Right lobe of liver (tissue), 4 donors: ENCODE data around the gene CDK17.

Source experiments
- POLR2A ChIP-seq: fragments of 450-650 bp; IDR thresholded peaks from one replicate; pipeline ENCODE4 v1.6.1; 2017; ENCODE audit warnings: antibody characterized with exemption, mild to moderate bottlenecking
- TF ChIP-seq, protein P1 (sequence below), 4 donors: fragments of 200-600 bp in 3 of 4; fragments of 450-650 bp in 1 of 4; IDR thresholded peaks; one replicate each; pipeline versions ENCODE4 v1.5.1 to v1.8.0; 2016 to 2022; ENCODE audit warnings: antibody characterized with exemption in 4 of 4, mild to moderate bottlenecking in 2 of 4
- donor health status: DM: no; HTN: no; CAD: no.
- donor health status: DM: no; HTN: no; CAD: no.
- donor health status: DM: no; HTN: yes; CAD: no.

DNA sequence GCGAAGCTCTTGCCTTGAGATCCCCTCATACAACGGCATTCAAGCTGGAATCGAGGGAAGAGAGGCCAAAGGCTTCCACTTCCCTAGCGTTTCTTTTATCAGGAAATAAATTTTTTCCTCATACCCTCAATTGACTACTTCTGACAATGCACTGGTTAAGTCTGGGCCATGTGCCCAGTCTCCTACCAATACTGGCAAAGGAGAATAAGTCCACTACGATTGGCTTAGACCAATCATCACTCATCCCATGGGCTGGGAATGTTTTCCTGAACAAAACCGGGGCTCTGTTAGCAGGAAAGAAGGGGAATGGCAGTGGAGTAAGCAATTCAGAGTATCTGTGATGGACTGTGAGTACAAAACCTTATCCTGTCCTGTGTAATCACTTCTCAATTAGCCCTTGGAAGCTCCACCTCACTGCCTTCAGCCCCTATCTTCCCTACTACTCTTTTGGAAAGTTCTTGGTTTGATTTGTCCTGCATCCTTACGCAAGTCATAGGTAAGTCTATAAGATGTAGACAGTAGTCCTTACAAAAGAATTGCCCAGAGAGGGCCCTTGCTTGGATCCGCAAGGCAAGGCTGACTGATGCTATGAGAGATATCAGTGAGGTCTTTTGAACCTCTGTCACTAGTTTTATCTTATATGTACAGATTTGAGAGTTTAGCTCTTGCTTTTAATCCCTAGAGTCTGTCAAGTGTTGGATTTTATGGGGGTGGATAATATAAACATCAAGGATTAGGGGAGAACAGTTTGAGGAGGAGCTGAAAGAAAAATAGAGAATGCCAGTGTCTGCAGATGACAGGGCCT lies 36.3 kb upstream of the CDK17 start:
- TF ChIP-seq, protein P1, sequence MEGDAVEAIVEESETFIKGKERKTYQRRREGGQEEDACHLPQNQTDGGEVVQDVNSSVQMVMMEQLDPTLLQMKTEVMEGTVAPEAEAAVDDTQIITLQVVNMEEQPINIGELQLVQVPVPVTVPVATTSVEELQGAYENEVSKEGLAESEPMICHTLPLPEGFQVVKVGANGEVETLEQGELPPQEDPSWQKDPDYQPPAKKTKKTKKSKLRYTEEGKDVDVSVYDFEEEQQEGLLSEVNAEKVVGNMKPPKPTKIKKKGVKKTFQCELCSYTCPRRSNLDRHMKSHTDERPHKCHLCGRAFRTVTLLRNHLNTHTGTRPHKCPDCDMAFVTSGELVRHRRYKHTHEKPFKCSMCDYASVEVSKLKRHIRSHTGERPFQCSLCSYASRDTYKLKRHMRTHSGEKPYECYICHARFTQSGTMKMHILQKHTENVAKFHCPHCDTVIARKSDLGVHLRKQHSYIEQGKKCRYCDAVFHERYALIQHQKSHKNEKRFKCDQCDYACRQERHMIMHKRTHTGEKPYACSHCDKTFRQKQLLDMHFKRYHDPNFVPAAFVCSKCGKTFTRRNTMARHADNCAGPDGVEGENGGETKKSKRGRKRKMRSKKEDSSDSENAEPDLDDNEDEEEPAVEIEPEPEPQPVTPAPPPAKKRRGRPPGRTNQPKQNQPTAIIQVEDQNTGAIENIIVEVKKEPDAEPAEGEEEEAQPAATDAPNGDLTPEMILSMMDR (IDR thresholded peaks at IDR 0.05), result no peak
- TF ChIP-seq POLR2A, result no peak
